Ishikawa (cell line): ENCODE measurements around the gene JAG2.

Experiments used
- CEBPB ChIP-seq: IDR thresholded peaks from 2 replicates; pipeline ENCODE4 v1.6.1; 2012
- EP300 ChIP-seq: IDR thresholded peaks from 2 replicates; pipeline ENCODE4 v1.6.1; 2012; ENCODE audit warnings: borderline replicate concordance
- RAD21 ChIP-seq: IDR thresholded peaks from 2 replicates; pipeline ENCODE4 v1.6.1; 2012; ENCODE audit warnings: low read depth
- TAF1 ChIP-seq: IDR thresholded peaks from 2 replicates; pipeline ENCODE4 v1.6.1; 2012; ENCODE audit warnings: low read depth, mild to moderate bottlenecking
- TCF12 ChIP-seq: IDR thresholded peaks from 2 replicates; pipeline ENCODE4 v1.6.1; 2012; ENCODE audit warnings: low read depth
- TEAD4 ChIP-seq: IDR thresholded peaks from 2 replicates; pipeline ENCODE4 v1.6.1; 2012
- USF1 ChIP-seq: IDR thresholded peaks from 2 replicates; pipeline ENCODE4 v1.6.1; 2012

DNA sequence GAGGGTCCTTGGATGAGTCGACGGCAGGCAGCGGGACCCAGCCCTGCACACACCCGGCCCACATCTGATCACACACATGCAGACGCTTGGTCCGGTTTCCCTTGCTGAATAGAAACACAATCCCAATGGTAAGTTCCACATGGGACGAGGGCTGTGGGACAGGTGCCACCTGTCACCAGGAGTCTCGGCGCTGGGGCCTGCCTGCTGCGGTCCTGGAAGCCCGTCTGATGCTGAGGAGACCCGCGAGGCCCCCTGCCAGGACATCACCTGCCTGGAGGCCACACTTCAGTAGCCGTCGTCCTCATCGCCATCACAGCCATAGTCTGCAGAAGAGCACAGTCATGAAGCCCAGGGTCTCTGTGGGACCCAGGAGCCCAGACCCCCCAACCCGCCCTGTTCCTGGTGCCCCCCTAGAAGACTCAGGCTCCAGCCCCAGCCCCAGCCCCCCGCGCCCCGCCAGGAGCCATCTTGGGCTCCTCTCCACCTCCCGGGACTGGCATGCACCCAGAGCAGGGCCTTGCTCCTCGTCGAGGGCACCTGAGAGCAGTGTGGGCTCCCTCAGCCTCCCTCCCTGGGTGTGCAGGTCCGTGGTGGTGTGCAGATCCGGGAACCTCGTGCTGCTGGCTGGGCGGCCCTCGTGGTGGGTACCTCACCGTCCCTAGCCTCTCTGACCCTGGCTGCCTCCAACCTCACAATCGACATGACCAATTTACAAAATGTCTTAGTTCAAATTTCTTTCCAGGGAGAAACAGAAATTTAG, 41.9 kb upstream of the JAG2 start:
- TF ChIP-seq CEBPB, result no peak
- no peak for TF ChIP-seq TCF12
- TF ChIP-seq TAF1, result no peak
- TF ChIP-seq EP300, result no peak
- no peak for TF ChIP-seq TEAD4
- TF ChIP-seq RAD21, result no peak
- TF ChIP-seq USF1, result no peak
